ENCODE data around the gene FOXL2.

The FOXL2 gene

DNA sequence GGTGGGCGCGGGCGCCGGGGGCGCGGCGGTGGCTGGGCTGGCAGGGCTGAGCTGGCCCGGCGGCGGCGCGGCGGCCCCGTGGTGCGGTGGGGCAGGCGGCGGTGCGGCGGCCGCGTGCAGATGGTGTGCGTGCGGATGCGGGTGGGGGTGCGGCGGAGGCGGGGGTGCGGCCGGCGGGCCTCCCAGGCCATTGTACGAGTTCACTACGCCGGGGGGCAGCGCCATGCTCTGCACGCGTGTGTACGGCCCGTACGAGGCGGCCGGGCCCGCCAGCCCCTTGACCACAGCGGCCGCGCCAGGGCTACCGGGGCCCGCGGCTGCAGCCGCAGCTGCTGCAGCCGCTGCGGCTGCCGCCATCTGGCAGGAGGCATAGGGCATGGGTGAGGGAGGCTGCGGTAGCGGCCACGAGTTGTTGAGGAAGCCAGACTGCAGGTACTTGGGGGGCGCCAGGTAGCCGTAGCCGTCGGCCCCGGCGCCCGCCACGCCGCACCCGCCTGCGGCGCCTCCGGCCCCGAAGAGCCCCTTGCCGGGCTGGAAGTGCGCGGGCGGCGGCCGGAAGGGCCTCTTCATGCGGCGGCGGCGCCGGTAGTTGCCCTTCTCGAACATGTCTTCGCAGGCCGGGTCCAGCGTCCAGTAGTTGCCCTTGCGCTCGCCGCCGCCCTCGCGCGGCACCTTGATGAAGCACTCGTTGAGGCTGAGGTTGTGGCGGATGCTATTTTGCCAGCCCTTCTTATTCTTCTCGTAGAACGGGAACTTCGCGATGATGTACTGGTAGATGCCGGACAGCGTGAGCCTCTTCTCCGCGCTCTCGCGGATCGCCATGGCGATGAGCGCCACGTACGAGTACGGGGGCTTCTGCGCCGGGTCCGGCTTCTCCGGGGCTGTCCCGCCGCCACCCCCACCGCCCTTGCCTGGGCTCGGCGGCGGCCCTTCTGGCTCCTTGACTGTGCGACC is 951 bp downstream of the FOXL2 start:
- Histone ChIP-seq H3K27me3 (ENCODE audit: insufficient read depth, low read length) (peaks cover 98% of the 10 kb centered on the region), H3K79me2 (ENCODE audit: control insufficient read depth, insufficient read depth, low read length, unreplicated experiment) (no peaks in the 10 kb centered on the region), H2AFZ (ENCODE audit: low read length, unreplicated experiment) (peak overlapping the region; percentile 82), H3K4me3 (ENCODE audit: low read depth, low read length) (peak overlapping the region; percentile 81), H3K36me3 (ENCODE audit: insufficient read depth, low read length) (no peaks in the 10 kb centered on the region), H3K27ac (ENCODE audit: low read depth, low read length) (no peak overlapping the region), H3K4me1 (ENCODE audit: control insufficient read depth, insufficient read depth, low read length, unreplicated experiment) (no peaks in the 10 kb centered on the region)

- H2AFZ ChIP-seq (ENCODE audit: low read length, unreplicated experiment): no peak overlapping the region
- no peaks in the 10 kb centered on the region for H3K79me2 ChIP-seq (ENCODE audit: control insufficient read depth, insufficient read depth, low read length, unreplicated experiment)
- H3K4me1 ChIP-seq (ENCODE audit: control insufficient read depth, insufficient read depth, low read length, unreplicated experiment): no peaks in the 10 kb centered on the region
- H3K4me3 ChIP-seq (ENCODE audit: low read depth, low read length): peak overlapping the region; percentile 55
- no peak overlapping the region for H3K27ac ChIP-seq (ENCODE audit: low read depth, low read length)
- H3K36me3 ChIP-seq (ENCODE audit: insufficient read depth, low read length): no peaks in the 10 kb centered on the region
- peaks cover 98% of the 10 kb centered on the region for H3K27me3 ChIP-seq (ENCODE audit: insufficient read depth, low read length)
Measured at GRCh38 chr3:138944929-138945708, 1.8 kb downstream of the FOXL2 start.

DNA sequence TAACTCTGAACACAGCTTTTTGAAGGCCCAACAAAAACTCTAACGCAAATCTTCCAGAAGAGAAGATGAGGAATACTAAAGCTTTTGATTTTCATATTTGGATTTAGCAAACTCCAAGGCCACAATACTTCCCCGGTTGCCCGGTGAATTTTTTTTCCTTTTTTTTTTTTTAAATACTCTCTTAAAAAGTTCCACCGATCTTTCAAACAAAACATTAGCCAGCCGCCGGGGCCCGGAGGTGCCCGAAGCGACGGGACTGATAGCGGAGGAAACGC is 2.3 kb downstream of the FOXL2 start:
- Histone ChIP-seq H3K79me2 (ENCODE audit: control insufficient read depth, insufficient read depth, low read length, unreplicated experiment) (no peaks in the 10 kb centered on the region), H3K4me3 (ENCODE audit: low read depth, low read length) (peak overlapping the region; percentile 55), H3K27me3 (ENCODE audit: insufficient read depth, low read length) (peaks cover 98% of the 10 kb centered on the region), H3K27ac (ENCODE audit: low read depth, low read length) (no peak overlapping the region), H2AFZ (ENCODE audit: low read length, unreplicated experiment) (no peak overlapping the region), H3K36me3 (ENCODE audit: insufficient read depth, low read length) (no peaks in the 10 kb centered on the region), H3K4me1 (ENCODE audit: control insufficient read depth, insufficient read depth, low read length, unreplicated experiment) (no peaks in the 10 kb centered on the region)

- Histone ChIP-seq H3K79me2 (ENCODE audit: control insufficient read depth, insufficient read depth, low read length, unreplicated experiment) (no peaks in the 10 kb centered on the region), H3K4me3 (ENCODE audit: low read depth, low read length) (no peak overlapping the region), H2AFZ (ENCODE audit: low read length, unreplicated experiment) (no peak overlapping the region), H3K36me3 (ENCODE audit: insufficient read depth, low read length) (no peaks in the 10 kb centered on the region), H3K27me3 (ENCODE audit: insufficient read depth, low read length) (peaks cover 98% of the 10 kb centered on the region), H3K4me1 (ENCODE audit: control insufficient read depth, insufficient read depth, low read length, unreplicated experiment) (no peaks in the 10 kb centered on the region), H3K27ac (ENCODE audit: low read depth, low read length) (no peak overlapping the region)
Measured at GRCh38 chr3:138943724-138944653, 2.9 kb downstream of the FOXL2 start.

DNA sequence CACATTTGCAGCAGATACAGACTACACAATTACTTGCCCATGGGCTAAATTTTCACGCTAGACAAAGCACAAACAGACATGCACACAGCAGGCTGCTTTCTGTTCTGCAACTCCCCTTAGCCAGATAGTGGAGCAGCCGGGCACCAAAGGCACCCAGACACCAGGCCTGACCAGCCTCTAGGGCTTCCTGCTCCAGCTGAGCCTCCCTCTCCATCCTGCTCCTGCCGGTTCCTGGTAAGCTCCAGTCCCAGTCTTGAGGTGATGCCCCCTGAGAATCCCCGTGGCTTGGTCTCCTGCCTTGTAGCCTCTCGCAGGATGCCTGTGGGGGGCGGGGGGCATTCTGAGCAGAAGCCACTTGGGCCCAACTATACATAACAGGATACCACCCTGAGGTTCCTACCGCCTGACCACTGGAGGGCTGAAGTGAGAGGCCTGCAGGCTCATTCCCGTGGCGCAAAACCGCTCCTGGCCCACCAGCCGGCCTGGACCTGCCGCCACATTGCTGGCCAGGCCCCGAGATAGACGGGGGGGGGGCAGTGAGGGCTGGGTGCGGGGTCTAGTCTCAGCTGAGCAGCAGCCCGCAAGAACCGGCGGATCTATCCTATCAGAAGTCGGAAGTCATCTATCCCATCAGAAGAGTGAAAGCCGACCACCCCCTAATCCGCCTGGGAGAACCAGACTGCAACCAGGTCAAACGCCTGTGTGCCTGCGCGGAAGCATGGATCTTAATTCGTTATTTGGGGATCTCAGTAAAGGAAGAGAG is 3.9 kb downstream of the FOXL2 start:
- Histone ChIP-seq H3K4me1 (ENCODE audit: control insufficient read depth, insufficient read depth, low read length, unreplicated experiment) (peaks cover 5% of the 10 kb centered on the region), H3K27me3 (ENCODE audit: insufficient read depth, low read length) (peaks cover 98% of the 10 kb centered on the region), H3K79me2 (ENCODE audit: control insufficient read depth, insufficient read depth, low read length, unreplicated experiment) (no peaks in the 10 kb centered on the region), H3K36me3 (ENCODE audit: insufficient read depth, low read length) (no peaks in the 10 kb centered on the region), H2AFZ (ENCODE audit: low read length, unreplicated experiment) (no peak overlapping the region), H3K27ac (ENCODE audit: low read depth, low read length) (no peak overlapping the region), H3K4me3 (ENCODE audit: low read depth, low read length) (no peak overlapping the region)

DNA sequence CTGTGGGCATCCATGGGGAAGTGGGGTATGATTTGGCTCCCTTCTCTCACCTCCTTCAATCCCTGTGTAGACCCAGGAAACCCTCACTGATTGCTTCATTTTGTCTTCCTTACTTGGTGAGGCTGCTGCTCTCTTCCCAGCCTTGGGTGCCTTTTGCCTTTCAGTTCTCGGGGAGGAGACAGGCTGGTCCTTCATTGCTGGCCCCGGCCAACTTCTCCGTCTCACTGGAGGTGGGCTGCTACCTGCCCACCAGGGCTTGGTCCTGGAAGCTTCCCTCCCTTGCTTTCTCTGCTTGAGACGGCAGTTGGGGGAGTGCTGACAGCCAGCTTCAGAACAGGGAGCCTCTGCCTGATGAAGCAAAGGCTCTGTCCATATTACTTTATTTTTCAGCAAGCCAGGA is 4.7 kb downstream of the FOXL2 start:
- H2AFZ ChIP-seq (ENCODE audit: low read length, unreplicated experiment): no peak overlapping the region
- no peak overlapping the region for H3K4me3 ChIP-seq (ENCODE audit: low read depth, low read length)
- H3K27me3 ChIP-seq (ENCODE audit: insufficient read depth, low read length): peaks cover 98% of the 10 kb centered on the region
- no peaks in the 10 kb centered on the region for H3K36me3 ChIP-seq (ENCODE audit: insufficient read depth, low read length)
- H3K4me1 ChIP-seq (ENCODE audit: control insufficient read depth, insufficient read depth, low read length, unreplicated experiment): peaks cover 12% of the 10 kb centered on the region
- no peak overlapping the region for H3K27ac ChIP-seq (ENCODE audit: low read depth, low read length)
- no peaks in the 10 kb centered on the region for H3K79me2 ChIP-seq (ENCODE audit: control insufficient read depth, insufficient read depth, low read length, unreplicated experiment)

- H3K36me3 ChIP-seq (ENCODE audit: insufficient read depth, low read length): no peaks in the 10 kb centered on the region
- H2AFZ ChIP-seq (ENCODE audit: low read length, unreplicated experiment): no peak overlapping the region
- peaks cover 16% of the 10 kb centered on the region for H3K4me1 ChIP-seq (ENCODE audit: control insufficient read depth, insufficient read depth, low read length, unreplicated experiment)
- no peaks in the 10 kb centered on the region for H3K79me2 ChIP-seq (ENCODE audit: control insufficient read depth, insufficient read depth, low read length, unreplicated experiment)
- H3K4me3 ChIP-seq (ENCODE audit: low read depth, low read length): no peak overlapping the region
- H3K27me3 ChIP-seq (ENCODE audit: insufficient read depth, low read length): peaks cover 98% of the 10 kb centered on the region
- no peak overlapping the region for H3K27ac ChIP-seq (ENCODE audit: low read depth, low read length)
Measured at GRCh38 chr3:138941259-138941885, 5.6 kb downstream of the FOXL2 start.

GRCh38 chr3:138940446-138940845 is 6.5 kb downstream of the FOXL2 start:
- Histone ChIP-seq H3K79me2 (ENCODE audit: control insufficient read depth, insufficient read depth, low read length, unreplicated experiment) (no peaks in the 10 kb centered on the region), H3K27me3 (ENCODE audit: insufficient read depth, low read length) (peaks cover 97% of the 10 kb centered on the region), H3K36me3 (ENCODE audit: insufficient read depth, low read length) (no peaks in the 10 kb centered on the region), H3K4me1 (ENCODE audit: control insufficient read depth, insufficient read depth, low read length, unreplicated experiment) (peaks cover 16% of the 10 kb centered on the region), H3K27ac (ENCODE audit: low read depth, low read length) (no peak overlapping the region), H2AFZ (ENCODE audit: low read length, unreplicated experiment) (no peak overlapping the region), H3K4me3 (ENCODE audit: low read depth, low read length) (no peak overlapping the region)

GRCh38 chr3:138939561-138940241 is 7.2 kb downstream of the FOXL2 start:
- peaks cover 16% of the 10 kb centered on the region for H3K4me1 ChIP-seq (ENCODE audit: control insufficient read depth, insufficient read depth, low read length, unreplicated experiment)
- H3K79me2 ChIP-seq (ENCODE audit: control insufficient read depth, insufficient read depth, low read length, unreplicated experiment): no peaks in the 10 kb centered on the region
- no peak overlapping the region for H2AFZ ChIP-seq (ENCODE audit: low read length, unreplicated experiment)
- no peak overlapping the region for H3K27ac ChIP-seq (ENCODE audit: low read depth, low read length)
- peaks cover 96% of the 10 kb centered on the region for H3K27me3 ChIP-seq (ENCODE audit: insufficient read depth, low read length)
- H3K4me3 ChIP-seq (ENCODE audit: low read depth, low read length): no peak overlapping the region; the same call in 1 of the 2 replicates
- H3K36me3 ChIP-seq (ENCODE audit: insufficient read depth, low read length): no peaks in the 10 kb centered on the region
